GM19351 (cell line): ENCODE results near the gene MSI2.

Source experiments
- ATAC-seq: cut with Tn5 transposase; IDR thresholded peaks from one replicate; pipeline ENCODE4 v1.9.1; 2021; ENCODE audit warnings: mild to moderate bottlenecking, moderate library complexity; ENCODE audit not compliant: unreplicated experiment

MSI2 gene

GRCh38 chr17:57338257-57338914 lies 82.1 kb downstream of the MSI2 start:
- ATAC-seq = peak; percentile 73

DNA sequence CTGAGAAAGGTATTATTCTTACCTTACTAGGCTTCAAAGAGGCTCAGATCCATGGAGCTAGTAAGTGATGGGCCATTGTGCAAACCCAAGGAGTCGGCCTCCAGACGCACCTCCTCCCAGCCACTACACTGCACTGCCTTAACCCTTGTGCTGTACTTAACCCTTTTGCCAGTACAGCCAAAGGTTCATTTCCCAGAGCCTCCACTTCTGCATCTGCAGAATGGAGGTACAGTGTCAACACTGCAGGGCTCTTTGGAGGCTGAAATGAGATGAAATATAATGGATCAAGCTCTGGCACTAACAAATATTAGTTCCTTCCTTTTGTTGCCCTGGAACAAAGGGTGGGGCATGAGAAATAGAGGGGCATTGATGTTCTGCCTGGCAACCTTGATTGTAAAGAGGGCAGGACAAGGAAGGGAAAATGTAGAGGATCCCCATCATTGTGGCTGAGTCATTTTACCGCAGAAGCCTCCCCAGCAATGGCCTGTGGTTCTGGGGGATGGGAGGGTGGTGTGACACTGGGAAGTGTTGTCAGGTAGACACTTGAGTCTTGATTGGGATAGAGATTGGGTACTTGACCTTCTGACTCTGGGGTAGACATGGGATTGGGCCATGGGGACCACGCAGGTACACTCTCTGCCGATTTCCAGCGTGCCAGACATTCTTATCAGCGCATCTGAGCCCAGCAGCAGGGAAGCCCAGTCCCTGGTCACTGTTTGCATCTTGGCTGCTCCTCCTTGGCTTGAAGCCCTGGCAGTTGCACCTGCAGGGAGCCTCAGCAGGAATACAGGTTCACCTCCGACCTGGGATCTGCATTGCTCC lies 84.0 kb downstream of the MSI2 start:
- ATAC-seq = no peak

- ATAC-seq = no peak
Observed at GRCh38 chr17:57341611-57342540, 85.6 kb downstream of the MSI2 start.

DNA sequence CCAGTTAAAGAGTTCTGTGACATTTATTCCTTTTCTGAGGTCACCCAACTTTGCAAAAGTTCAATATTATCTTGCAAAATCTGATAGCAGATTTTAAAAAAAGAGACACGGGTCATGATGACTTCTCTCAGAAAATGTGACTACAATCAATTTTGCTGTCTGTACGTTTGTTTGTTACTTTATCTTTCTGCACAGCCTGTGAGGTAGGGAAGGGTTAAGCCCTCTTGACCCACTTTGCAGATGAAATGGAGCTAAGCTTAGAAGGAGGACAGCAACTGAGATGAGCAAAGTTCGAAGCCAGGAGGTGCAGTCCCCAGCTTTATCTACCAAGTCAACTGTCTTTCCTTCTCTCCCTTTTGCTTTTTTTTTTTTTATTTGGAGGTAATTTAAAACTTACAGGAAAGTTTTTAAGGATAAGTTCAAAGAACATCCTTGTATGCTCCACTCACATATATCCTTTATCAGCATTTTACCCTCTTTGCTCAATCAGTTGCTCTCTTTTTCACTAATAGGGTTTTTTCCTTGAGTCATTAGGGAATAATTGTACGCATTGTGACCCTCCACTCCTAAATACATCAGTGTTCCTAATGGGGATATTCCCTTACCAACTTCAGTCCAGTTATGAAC lies 86.8 kb downstream of the MSI2 start:
- ATAC-seq = no peak

DNA sequence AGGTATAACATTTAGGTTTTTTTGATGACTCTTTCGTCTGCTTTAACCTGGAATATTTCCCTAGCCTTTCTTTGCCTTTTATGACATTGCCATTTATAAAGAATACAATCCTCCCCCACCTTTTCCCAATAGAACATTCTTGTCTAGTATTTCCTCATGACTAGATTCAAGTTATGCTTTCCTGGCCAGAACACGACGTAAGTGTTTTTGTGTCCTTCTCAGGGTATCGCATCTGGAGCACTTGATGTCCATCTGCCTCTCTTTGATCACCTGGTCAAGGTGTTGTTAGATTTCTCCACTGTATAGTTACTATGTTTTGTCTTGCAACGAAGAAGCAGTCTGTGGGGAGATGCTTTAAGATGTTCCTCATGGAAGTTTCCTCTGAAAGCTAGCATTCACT lies 87.4 kb downstream of the MSI2 start:
- ATAC-seq = no peak

DNA sequence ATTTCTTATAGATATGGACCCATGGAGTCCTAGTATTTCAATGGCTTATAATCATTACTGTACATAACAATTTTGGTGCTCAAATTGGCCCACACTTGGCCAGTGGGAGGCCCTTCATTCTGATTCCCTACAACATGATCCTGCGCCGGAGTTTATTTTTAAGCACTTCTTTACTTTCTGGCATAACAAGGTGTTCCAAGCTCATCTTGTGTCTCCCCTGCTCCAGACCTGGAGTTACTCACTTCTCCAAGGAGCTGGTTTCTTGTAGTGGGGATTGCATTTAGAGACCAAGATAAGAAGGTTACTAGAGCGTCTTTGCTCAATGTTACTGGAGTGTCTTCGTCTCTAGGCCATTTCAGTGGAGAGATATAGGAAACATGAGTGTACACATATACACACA lies 87.9 kb downstream of the MSI2 start:
- no peak for ATAC-seq

- no peak for ATAC-seq
Observed at GRCh38 chr17:57349541-57350247, 93.4 kb downstream of the MSI2 start.

GRCh38 chr17:57350266-57350665 lies 93.9 kb downstream of the MSI2 start:
- ATAC-seq = no peak

GRCh38 chr17:57352665-57353175 lies 96.4 kb downstream of the MSI2 start:
- ATAC-seq = no peak

GRCh38 chr17:57354673-57355072 lies 98.3 kb downstream of the MSI2 start:
- ATAC-seq = no peak

DNA sequence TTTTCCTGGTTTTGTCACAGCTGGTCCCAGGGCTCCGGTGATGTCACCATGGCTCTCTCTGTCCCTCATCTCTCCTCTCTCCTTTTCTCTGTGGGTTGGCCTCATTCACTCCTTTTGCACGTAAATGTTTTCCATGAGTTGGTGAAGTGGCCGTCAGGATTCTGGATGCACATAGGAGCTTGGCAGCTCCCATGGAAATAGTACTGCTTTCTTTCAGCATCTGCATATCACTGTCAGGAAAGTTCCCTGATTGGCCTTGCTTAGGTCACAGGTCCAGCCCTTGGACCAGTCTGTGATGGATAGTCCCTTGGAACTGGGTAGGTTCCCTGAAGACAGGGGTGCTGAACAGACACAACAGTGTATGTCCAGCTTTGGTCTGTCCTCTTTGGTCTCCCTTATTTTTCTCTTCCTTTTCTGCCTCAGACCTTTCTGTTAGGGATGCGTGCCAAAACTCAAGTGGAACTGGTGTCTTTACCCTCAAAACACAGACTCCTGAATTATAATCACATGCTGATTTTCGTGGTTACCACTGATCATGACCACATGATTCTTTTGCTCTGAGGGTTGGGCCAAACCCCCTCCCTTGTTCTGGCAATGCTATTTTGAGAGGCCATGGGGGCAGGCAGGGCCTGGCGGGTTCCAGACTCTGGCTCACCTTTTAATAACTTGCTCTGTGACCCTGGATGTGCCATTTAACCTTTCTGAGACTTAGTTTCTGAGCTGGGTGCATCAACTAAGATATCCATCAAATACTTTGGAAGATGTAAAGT lies 99.0 kb downstream of the MSI2 start:
- no peak for ATAC-seq

GRCh38 chr17:57356153-57356718 lies 99.9 kb downstream of the MSI2 start:
- peak; percentile 40 for ATAC-seq

- ATAC-seq = peak; percentile 54
Observed at GRCh38 chr17:57356719-57357391, 100.5 kb downstream of the MSI2 start.

DNA sequence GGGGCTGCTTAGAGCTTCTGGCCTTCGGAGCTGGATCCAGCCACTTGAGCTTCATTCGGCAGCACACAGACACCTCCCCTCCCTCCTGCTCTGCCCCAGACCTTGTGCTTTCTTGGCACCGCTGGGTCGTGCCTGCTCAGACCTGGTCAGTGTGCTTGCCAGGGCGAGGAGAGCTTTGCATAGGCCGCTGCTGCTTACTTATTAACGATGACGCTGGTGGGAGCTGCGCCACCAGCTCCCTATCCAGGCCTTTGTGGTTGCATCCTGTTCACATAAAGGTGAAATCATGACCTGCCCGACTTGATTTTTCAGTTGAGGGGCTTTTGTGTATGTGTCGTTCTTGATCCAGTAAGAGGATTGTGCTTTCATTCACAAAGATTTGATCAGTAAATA lies 101.1 kb downstream of the MSI2 start:
- peak; percentile 29 for ATAC-seq

- peak; percentile 63 for ATAC-seq
Observed at GRCh38 chr17:57357830-57358430, 101.6 kb downstream of the MSI2 start.

GRCh38 chr17:57360266-57360665 lies 103.9 kb downstream of the MSI2 start:
- no peak for ATAC-seq

- no peak for ATAC-seq
Observed at GRCh38 chr17:57362797-57363556, 106.7 kb downstream of the MSI2 start.
